KMS-11 (cell line): ENCODE data around the gene DHCR24.

ENCODE experiments used
- H2AFZ ChIP-seq: fragments of 200-600 bp; sonication (generic); 2 replicates; pipeline ENCODE4 v1.6.1; 2016; ENCODE audit warnings: antibody characterized with exemption, mixed run types, low read depth
- H3K27ac ChIP-seq: fragments of 200-600 bp; sonication (generic); 2 replicates; pipeline ENCODE4 v1.6.1; 2016; ENCODE audit warnings: mild to moderate bottlenecking, mixed run types
- H3K27me3 ChIP-seq: fragments of 200-600 bp; sonication (generic); 2 replicates; pipeline ENCODE4 v1.6.1; 2017; ENCODE audit warnings: mild to moderate bottlenecking, low read depth, mixed run types, moderate library complexity; ENCODE audit not compliant: insufficient read depth
- H3K36me3 ChIP-seq: fragments of 200-600 bp; sonication (generic); 2 replicates; pipeline ENCODE4 v1.6.1; 2017; ENCODE audit warnings: mild to moderate bottlenecking, mixed run types; ENCODE audit not compliant: insufficient read depth
- H3K4me1 ChIP-seq: fragments of 200-600 bp; sonication (generic); 2 replicates; pipeline ENCODE4 v1.6.1; 2016; ENCODE audit warnings: mild to moderate bottlenecking, low read depth, mixed run types; ENCODE audit not compliant: poor library complexity, severe bottlenecking
- H3K4me2 ChIP-seq: fragments of 200-600 bp; sonication (generic); 2 replicates; pipeline ENCODE4 v1.7.0; 2016; ENCODE audit warnings: mild to moderate bottlenecking, mixed run types
- H3K4me3 ChIP-seq: fragments of 200-600 bp; sonication (generic); IDR thresholded peaks from 2 replicates; pipeline ENCODE4 v1.6.1; 2017; ENCODE audit warnings: low read depth, low read length, mixed read lengths; ENCODE audit not compliant: insufficient read depth
- H3K79me2 ChIP-seq: fragments of 200-600 bp; sonication (generic); 2 replicates; pipeline ENCODE4 v1.6.1; 2016; ENCODE audit warnings: low read depth, mixed run types; ENCODE audit not compliant: insufficient read depth
- H3K9ac ChIP-seq: fragments of 200-600 bp; sonication (generic); 2 replicates; pipeline ENCODE4 v1.6.1; 2016; ENCODE audit warnings: mild to moderate bottlenecking, mixed run types
- H4K20me1 ChIP-seq: fragments of 200-600 bp; sonication (generic); 2 replicates; pipeline ENCODE4 v1.6.1; 2016; ENCODE audit warnings: mild to moderate bottlenecking, mixed run types; ENCODE audit not compliant: insufficient read depth
- CTCF ChIP-seq: fragments of 200-600 bp; sonication (generic); conservative IDR thresholded peaks from 2 replicates; pipeline ENCODE4 v1.6.1; 2017; ENCODE audit warnings: low read depth, mild to moderate bottlenecking, antibody characterized with exemption, low read length, moderate library complexity, mixed read lengths

The DHCR24 gene

GRCh38 chr1:54906586-54906985 lies 19.6 kb upstream of the DHCR24 start:
- no peak overlapping the region for H2AFZ ChIP-seq
- no peak for TF ChIP-seq CTCF

GRCh38 chr1:54904476-54905048 lies 17.6 kb upstream of the DHCR24 start:
- H2AFZ ChIP-seq: no peak overlapping the region
- no peak for TF ChIP-seq CTCF
- no peaks in the 10 kb centered on the region for H3K4me1 ChIP-seq
- no peak overlapping the region for H3K9ac ChIP-seq
- no peak overlapping the region for H3K27ac ChIP-seq
- no peak overlapping the region for H3K4me2 ChIP-seq
- no peaks in the 10 kb centered on the region for H3K27me3 ChIP-seq
- no peaks in the 10 kb centered on the region for H3K36me3 ChIP-seq
- no peaks in the 10 kb centered on the region for H4K20me1 ChIP-seq
- H3K79me2 ChIP-seq: no peaks in the 10 kb centered on the region
- H3K4me3 ChIP-seq: no peak overlapping the region

More at GRCh38 chr1:54906586-54906985, 19.6 kb upstream of the DHCR24 start:
- Histone ChIP-seq H3K36me3 (no peaks in the 10 kb centered on the region), H3K4me3 (no peak overlapping the region), H3K27ac (no peak overlapping the region), H3K4me2 (no peak overlapping the region), H4K20me1 (no peaks in the 10 kb centered on the region), H3K27me3 (no peaks in the 10 kb centered on the region), H3K4me1 (no peaks in the 10 kb centered on the region), H3K79me2 (no peaks in the 10 kb centered on the region), H3K9ac (no peak overlapping the region)

GRCh38 chr1:54894271-54894670 lies 7.3 kb upstream of the DHCR24 start:
- no peak overlapping the region for H3K4me3 ChIP-seq
- no peak overlapping the region for H3K27ac ChIP-seq
- H2AFZ ChIP-seq: no peak overlapping the region
- no peak overlapping the region for H3K9ac ChIP-seq
- H3K36me3 ChIP-seq: no peaks in the 10 kb centered on the region
- no peak overlapping the region for H3K4me2 ChIP-seq
- H4K20me1 ChIP-seq: no peaks in the 10 kb centered on the region
- H3K4me1 ChIP-seq: no peaks in the 10 kb centered on the region
- H3K27me3 ChIP-seq: no peaks in the 10 kb centered on the region
- H3K79me2 ChIP-seq: no peaks in the 10 kb centered on the region
- no peak for TF ChIP-seq CTCF

- no peaks in the 10 kb centered on the region for H3K4me1 ChIP-seq
- no peak overlapping the region for H3K4me3 ChIP-seq
- no peak overlapping the region for H3K4me2 ChIP-seq
- no peak overlapping the region for H3K9ac ChIP-seq
- no peak for TF ChIP-seq CTCF
- H3K36me3 ChIP-seq: no peaks in the 10 kb centered on the region
- H2AFZ ChIP-seq: no peak overlapping the region
- no peaks in the 10 kb centered on the region for H3K79me2 ChIP-seq
- H4K20me1 ChIP-seq: no peaks in the 10 kb centered on the region
- H3K27ac ChIP-seq: no peak overlapping the region
- H3K27me3 ChIP-seq: no peaks in the 10 kb centered on the region
Measured at GRCh38 chr1:54892586-54892985, 5.6 kb upstream of the DHCR24 start.
